Bronchial epithelial cell (primary cell): ENCODE measurements around the gene TMEM45B. TPM values are rescaled to one million over a fixed set of nuclear protein-coding genes. Genes with fewer than 3 reads are reported as not detected.
"Not testable (repeated sequence)": the region's sequence is repeated elsewhere in the genome, so short reads cannot be mapped to it uniquely, and the experiment has no call there.

Experiments
- DNase-seq: peaks from one replicate; pipeline ENCODE4 v3.0.0-alpha.2; 2010; ENCODE audit warnings: low read depth
- FAIRE-seq: peaks from 2 replicates; lab custom pipeline; 2011; peaks lifted over from hg19 to GRCh38; lab: Jason Lieb, UNC
- H3K27me3 ChIP-seq: 2 replicates; pipeline ENCODE4 v1.5.1; 2011; ENCODE audit warnings: low read length; ENCODE audit not compliant: control insufficient read depth, insufficient read depth
- H3K36me3 ChIP-seq: 2 replicates; pipeline ENCODE4 v1.5.1; 2011; ENCODE audit warnings: low read length; ENCODE audit not compliant: control insufficient read depth, insufficient read depth
- H3K4me3 ChIP-seq: 2 replicates; pipeline ENCODE4 v1.5.1; 2011; ENCODE audit warnings: mild to moderate bottlenecking, low read depth, low read length, control low read depth
- total RNA-seq: library from RNA; depleted of rRNA; stranded (reverse); fragments of >200 nt; gene quantifications from 2 replicates; pipeline ENCODE4 v1.2.1, GENCODE V29; 2014
- TF ChIP-seq, protein P1 (sequence below): IDR thresholded peaks from 2 replicates; pipeline ENCODE4 v1.5.1; 2011; ENCODE audit warnings: mild to moderate bottlenecking, moderate library complexity, low read length, control low read depth, inconsistent platforms; ENCODE audit not compliant: insufficient read depth, severe bottlenecking

Gene TMEM45B
- total RNA-seq, 1 donor from 2014 or later = 162 TPM

- FAIRE-seq = no peak
These were observed 44.7 kb upstream of the TMEM45B start for GRCh38 chr11:129770993-129771392.

DNA sequence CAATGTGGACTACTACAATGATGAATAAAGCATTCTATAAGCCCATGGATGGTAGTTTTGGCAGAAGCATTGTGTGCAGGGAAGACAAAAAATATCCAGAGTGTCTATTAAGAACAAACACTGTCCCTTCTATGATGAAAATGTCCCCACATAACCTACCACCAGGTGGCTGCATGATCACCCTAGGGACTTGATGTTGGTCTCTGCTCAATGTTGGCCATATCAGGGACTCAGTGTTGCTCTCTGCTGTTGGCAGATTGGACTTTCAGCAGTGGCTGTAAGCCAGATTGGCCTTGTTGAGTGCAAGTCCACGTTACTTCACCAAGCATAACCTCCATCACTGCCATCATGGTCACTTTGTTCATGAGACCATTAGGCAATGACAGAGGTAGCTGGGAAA lies 44.2 kb upstream of the TMEM45B start:
- TF ChIP-seq, protein P1, sequence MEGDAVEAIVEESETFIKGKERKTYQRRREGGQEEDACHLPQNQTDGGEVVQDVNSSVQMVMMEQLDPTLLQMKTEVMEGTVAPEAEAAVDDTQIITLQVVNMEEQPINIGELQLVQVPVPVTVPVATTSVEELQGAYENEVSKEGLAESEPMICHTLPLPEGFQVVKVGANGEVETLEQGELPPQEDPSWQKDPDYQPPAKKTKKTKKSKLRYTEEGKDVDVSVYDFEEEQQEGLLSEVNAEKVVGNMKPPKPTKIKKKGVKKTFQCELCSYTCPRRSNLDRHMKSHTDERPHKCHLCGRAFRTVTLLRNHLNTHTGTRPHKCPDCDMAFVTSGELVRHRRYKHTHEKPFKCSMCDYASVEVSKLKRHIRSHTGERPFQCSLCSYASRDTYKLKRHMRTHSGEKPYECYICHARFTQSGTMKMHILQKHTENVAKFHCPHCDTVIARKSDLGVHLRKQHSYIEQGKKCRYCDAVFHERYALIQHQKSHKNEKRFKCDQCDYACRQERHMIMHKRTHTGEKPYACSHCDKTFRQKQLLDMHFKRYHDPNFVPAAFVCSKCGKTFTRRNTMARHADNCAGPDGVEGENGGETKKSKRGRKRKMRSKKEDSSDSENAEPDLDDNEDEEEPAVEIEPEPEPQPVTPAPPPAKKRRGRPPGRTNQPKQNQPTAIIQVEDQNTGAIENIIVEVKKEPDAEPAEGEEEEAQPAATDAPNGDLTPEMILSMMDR = peak; percentile 3
- not testable (repeated sequence) for H3K36me3 ChIP-seq, H3K27me3 ChIP-seq, FAIRE-seq, H3K4me3 ChIP-seq, DNase-seq

More at GRCh38 chr11:129770993-129771392, 44.7 kb upstream of the TMEM45B start:
- H3K36me3 ChIP-seq = no peaks in the 10 kb centered on the region
- TF ChIP-seq, protein P1 = no peak
- no peaks in the 10 kb centered on the region for H3K27me3 ChIP-seq
- no peak for DNase-seq
- H3K4me3 ChIP-seq = no peak overlapping the region

GRCh38 chr11:129778877-129779276 lies 36.8 kb upstream of the TMEM45B start:
- TF ChIP-seq, protein P1 = no peak
- no peaks in the 10 kb centered on the region for H3K36me3 ChIP-seq
- no peaks in the 10 kb centered on the region for H3K27me3 ChIP-seq
- H3K4me3 ChIP-seq = no peak overlapping the region
- FAIRE-seq = no peak
- no peak for DNase-seq

GRCh38 chr11:129779342-129779741 lies 36.3 kb upstream of the TMEM45B start:
- H3K36me3 ChIP-seq = no peaks in the 10 kb centered on the region
- TF ChIP-seq, protein P1 = no peak
- H3K27me3 ChIP-seq = no peaks in the 10 kb centered on the region
- H3K4me3 ChIP-seq = no peak overlapping the region
- DNase-seq = no peak
- FAIRE-seq = no peak

GRCh38 chr11:129785383-129786111 lies 30.1 kb upstream of the TMEM45B start:
- DNase-seq = peak; percentile 50
- H3K4me3 ChIP-seq = no peak overlapping the region
- no peaks in the 10 kb centered on the region for H3K27me3 ChIP-seq
- TF ChIP-seq, protein P1 = peak; percentile 45
- FAIRE-seq = no peak
- H3K36me3 ChIP-seq = no peaks in the 10 kb centered on the region

- H3K27me3 ChIP-seq, H3K4me3 ChIP-seq, FAIRE-seq, DNase-seq, H3K36me3 ChIP-seq: not testable (repeated sequence)
These were observed 29.6 kb upstream of the TMEM45B start for GRCh38 chr11:129786112-129786416.
